HG02981 (cell line): Measurements from ENCODE around the gene ZMPSTE24.

Source experiments
- ATAC-seq: cut with Tn5 transposase; IDR thresholded peaks from one replicate; pipeline ENCODE4 v1.9.1; 2021; ENCODE audit warnings: mild to moderate bottlenecking, moderate library complexity; ENCODE audit not compliant: unreplicated experiment

Gene ZMPSTE24

DNA sequence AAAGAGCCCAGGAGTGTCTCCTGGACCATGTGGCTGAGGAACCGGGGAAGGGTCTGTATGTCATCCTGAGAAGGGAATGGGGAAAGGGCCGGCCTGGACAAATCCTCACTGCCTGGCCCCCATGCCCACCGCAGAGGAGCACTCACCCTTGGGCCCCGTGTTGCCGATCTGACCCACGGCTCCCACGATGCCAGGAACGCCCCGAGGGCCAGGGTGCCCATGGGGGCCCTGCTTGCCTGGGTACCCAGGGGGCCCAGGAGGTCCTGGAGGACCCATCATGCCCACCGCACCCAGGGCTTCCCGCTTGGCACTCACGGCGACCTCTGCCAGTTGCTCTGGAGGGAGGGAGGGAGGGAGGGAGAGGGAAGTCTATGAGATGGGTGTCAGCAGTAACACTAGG, 44.4 kb downstream of the ZMPSTE24 start:
- no peak for ATAC-seq

DNA sequence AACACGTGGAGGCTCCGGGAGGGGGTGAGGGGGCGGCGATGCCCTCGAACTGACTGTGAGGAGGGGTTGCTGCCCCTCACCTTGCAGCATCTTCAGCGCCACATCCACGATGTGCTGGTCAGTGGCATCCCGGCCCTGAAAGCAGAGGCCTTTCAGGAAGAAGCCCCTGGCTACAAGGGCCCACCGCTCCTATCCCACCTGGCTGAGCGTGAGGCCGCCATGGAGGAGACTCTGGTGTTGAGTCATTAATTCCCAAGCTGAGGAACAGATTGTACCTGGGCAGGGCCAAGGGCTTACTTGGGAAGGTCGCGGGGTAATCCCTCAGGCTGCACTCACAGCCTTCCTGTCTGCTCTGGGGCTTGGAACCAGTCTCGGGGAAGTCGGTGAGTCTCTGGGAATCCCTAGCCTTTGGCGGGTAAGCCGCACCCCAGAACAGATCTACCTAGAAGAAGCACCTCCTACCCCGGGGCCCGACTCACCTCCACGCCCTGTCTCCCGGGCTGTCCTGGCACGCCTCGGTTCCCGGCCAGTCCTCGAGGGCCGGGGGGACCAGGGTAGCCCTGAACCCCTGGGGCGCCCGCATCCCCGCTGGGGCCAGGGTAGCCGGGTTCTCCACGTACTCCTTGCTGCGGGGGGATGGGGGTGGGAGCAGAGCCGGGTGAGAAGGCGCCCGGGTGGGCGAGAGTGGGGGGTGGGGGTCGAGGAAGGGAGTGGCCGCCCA, 45.2 kb downstream of the ZMPSTE24 start:
- no peak for ATAC-seq

DNA sequence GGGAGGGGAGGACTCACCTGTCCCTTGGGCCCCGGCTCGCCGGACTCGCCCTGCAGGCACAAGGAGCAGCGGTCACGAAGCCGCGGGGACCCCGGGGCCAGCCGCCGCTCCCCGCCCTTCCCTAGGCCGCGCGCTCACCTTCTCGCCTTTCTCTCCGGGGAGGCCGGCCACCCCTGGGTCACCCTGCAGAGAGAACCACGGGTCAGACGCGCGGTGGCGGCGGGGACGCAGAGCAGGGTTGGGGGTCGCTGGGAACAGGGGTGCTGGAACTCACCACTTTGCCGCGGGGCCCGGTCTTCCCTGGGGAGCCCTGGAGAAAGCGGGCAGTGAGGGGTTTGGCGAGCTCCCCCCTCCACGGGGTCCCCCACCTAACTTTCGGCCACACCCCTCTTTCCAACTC, 45.8 kb downstream of the ZMPSTE24 start:
- no peak for ATAC-seq

DNA sequence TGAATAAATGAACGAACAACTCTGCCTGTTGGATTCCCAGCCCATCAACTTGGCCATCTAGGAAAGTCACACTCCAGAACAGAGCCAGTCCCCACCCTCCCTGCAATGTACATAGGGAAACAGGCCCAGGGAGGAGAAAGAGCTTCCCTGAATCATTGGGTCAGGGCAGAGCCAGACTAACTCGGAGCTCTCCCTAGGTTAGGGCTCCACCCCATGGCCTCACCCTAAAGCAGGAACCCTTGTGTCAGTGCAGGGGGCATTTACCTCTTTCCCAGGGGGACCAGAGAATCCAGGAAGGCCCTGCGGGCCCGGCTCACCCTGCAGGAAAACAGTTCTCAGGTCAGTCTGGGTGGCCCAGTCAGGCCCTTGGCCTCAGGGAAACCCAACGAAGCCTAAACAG, 47.4 kb downstream of the ZMPSTE24 start:
- ATAC-seq, result no peak

DNA sequence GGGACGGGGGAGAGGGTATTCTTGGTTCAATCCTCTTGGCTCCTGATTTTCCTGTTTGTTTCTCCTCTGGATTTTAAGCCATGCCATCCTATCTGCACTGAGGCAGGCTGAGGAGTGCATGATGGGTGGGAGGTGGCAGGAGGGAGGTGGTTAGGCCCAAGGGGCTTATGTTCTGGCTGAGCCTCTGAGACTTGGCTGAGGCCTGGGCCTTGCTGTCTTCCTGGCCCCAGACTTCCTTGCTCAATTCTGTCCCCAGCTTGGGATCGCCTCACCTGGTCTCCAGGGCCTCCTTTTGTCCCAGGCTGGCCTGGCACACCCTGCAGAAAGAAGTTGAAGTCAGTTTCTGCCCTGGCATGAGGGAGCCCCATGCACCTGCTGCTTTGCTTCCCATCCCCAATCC, 47.8 kb downstream of the ZMPSTE24 start:
- ATAC-seq, result no peak

DNA sequence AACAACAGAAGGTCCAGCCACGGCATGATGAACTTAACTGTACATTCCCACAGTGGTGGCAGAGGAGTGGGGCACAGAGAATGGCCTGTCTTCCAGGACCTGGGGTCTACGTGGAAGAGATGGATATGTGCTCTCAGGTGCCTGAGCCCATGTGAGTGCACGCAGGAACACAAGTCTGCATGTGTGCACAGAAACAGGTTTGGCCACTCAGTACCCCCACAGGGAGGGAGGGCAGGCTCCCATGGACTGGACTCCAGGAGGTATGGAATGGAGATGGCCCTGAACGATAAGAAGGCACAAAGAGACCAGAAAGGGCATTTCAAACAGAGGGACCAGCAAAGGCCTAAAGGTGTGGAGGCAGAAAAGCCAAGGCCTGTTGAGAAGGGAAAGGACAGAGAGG, 48.3 kb downstream of the ZMPSTE24 start:
- ATAC-seq, result no peak

DNA sequence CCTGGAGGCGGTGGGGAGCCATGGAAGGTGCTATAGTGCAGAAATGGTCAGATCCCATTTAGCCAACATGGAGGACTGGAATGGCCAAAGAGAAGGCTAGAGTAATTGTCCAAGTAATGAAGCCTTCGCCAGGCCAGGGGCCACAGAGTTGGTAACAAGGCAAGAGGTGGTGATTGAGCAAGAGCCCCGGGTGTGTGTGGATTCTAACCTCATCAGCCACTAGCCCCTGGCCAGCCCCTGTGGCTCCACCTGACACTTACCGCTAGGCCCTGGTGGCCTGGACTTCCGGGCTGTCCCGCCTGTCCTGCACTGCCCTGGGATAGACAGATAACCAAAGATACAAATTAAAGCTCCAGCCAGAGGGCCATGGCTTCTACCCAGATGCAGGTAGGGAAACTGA, 49.1 kb downstream of the ZMPSTE24 start:
- ATAC-seq, result no peak

DNA sequence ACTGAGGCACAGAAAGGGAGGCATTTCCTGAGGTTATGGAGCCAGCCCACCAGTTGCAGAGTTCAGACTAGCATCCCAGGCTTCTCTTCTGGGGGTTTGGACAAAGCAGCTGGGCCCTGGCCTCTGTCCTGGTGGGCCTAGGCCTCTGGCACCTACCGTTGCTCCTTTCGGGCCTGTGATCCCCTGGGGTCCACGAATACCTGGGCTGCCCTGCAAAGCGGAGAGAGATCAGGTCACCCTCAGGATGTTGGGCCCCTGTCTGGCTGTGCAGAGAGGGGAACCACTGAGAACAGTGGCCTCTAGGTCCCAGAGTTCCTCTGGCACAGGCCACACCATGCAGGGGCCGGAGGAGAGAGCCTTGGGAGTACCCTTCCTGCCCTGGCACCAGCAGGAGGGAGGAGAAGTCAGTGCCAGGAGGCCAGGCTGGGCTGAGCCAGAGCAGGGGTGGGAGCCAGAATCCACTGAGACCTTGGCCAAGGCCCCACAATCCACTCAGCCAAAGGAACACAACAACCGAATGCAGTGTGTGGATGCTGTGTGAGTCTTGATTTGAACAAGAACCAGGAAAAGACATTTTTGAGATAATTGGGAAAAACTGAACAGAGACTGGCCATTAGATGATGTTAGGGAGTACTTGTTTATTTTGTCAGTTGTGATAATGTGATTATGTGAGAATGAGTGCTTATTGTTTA, 50.1 kb downstream of the ZMPSTE24 start:
- no peak for ATAC-seq

DNA sequence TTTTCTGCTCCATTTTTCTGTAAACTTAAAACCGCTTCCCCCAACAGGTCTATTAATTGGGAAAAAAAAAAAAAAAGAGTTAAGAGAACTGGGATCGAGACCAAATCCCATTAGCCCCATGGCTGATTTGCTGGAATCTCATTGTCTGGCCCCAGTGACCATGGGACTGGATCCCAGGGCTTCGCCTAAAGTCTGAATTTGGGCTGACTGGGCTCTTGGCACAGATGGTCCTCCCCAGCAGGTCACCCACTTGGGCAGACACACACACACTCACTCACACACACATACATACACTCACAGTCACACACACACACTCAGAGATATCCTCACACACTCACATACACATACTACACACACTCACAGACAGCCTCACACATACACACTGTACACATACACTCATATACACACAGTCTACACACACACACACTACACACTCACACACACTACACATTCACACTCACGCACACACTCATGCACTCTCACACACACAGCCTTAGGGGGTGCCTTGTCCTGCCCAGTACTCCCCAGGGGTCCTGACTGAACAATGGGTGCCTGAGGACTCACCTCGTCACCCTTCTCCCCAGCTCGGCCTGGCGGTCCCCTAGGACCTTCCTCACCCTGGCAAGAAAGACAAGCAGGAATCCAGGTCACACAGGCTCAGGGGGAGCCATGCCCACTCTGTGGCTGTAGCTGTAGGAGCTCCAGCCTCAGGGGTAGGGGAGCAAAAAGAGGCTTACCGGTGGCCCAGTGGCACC, 51.5 kb downstream of the ZMPSTE24 start:
- no peak for ATAC-seq

DNA sequence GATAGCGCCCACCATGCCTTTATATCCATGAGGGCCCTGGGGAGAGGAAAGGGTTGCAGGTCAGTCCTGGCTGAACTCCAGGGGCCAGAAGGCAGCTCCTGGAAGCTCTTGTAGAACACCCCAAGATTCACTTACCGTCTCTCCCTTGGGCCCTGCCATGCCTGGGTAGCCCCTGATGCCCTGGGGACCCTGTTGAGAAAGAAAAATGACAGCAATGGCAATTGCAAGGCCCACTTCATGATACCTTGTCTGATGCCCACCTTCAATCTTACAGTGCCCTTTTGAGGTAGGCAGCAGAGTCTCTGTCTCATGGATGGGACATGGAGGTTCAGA, 52.1 kb downstream of the ZMPSTE24 start:
- no peak for ATAC-seq

DNA sequence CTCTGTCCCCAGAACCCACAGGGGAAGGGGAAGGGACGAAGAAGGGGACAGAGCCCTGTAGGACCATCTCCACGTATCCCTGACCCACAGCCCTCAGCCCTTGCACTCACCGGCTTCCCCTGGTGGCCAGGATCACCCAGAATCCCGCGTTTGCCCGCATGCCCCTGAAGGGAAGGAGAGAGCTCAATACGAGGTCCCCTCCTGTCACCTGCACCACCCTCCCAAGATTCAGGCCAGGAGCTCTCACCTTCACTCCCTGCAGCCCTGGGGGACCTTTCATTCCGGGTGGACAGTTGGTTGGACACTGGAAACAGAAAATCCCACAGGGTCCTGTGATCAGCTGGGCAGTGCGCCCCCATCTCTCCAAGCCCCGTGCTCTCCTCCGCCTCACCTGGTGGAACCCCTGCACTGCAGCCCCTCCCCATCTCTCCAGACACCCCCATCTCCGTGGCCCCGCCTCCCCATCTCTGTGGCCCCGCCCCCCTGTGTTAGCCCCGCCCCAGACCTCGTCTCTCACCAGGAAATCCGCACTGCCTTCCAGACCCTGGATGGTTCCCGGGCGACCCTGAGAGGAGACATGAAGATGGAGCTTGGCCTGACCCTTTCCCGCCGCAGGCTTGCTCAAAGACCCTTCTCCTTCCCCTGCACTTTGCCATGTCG, 53.1 kb downstream of the ZMPSTE24 start:
- no peak for ATAC-seq

DNA sequence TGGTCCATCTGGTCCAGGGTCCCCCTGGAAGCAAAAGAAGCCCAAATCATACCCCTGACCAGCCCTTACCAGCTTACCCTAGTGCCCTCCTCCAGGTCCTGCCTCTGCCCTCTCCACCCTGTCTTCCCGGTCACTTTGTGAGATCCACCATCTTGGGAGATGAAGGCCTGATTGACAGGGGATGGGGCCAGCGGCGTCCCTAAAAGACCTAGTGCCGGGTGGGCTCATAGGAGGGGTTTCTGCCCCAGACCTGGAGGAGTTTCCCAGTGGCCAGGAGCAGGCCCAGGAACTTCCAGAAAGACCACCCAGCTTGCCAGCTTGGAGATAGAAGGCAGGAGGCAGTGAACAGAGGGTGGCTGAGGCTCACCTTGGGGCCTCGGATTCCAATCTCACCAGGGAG, 53.7 kb downstream of the ZMPSTE24 start:
- ATAC-seq, result no peak

DNA sequence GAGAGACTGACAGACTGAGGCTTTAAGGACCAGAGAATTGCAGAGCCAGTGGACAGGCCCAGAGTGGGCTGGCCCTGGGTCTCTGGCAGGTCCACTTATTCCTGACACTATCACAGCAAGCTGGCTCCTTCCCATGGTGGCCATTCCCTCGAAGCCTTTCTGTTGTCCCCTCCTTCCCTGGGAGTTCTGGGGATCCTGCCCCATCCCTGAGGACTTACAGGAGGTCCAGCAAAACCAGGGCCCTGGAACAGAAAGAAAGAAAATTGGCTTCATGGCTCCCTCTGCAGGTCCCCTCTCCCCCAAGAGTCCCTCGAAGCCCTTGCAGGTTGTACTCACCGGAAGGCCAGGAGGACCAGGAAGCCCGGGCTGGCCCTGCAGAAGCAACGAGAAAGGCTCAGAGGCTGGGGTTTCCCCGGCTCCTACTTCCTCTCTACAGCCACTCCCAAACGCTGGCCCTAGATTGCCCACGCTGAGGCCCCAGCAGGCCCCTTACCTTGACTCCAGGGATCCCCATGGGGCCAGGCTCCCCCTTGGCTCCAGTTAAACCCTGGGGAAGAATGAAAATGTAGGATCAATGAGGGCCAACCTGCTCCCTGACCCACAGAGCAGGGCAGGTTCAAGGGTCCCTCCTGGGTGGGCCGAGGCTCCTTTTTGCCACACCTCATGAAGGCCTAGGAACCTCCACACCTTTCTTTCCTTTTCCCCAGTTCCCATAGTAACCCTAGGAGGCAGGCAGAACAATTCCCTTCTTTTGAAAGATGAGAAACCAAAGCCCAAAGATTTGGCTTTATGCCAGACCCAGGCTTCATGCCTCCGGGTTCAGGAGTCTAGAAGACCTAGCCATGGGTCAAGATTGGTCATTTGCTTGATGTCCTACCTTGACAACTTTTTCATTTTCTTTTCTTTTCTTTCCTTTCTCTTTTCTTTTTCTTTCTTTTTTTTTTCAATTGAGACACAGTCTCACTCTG, 54.5 kb downstream of the ZMPSTE24 start:
- ATAC-seq, result no peak

DNA sequence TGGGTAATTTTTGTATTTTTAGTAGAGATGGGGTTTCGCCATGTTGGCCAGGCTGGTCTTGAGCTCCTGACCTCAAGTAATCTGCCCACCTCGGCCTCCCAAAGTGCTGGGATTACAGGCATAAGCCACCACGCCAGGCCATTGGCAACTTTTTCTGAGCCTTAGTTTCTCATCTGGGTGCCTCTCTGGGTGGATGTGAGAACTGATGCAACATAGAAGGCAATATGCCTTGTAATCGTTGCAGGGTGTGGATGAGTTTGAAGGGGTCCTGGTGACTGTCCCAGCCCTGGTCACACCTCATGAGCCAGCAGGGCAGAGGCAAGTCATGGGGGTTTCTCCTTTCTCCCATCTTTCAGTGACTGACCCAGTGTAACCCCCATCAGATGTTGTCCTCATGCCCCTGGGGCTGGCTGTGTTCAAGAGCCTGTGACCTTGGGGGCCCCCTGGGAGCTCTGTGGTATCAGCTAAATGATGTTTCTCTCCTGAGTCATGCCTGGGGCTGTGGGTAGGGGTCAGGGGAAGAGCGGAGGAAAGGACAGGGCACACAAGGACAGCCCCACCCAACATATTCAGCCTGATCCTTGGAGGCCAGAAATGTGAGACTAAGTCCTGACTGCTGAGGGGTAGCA, 55.4 kb downstream of the ZMPSTE24 start:
- ATAC-seq, result no peak

DNA sequence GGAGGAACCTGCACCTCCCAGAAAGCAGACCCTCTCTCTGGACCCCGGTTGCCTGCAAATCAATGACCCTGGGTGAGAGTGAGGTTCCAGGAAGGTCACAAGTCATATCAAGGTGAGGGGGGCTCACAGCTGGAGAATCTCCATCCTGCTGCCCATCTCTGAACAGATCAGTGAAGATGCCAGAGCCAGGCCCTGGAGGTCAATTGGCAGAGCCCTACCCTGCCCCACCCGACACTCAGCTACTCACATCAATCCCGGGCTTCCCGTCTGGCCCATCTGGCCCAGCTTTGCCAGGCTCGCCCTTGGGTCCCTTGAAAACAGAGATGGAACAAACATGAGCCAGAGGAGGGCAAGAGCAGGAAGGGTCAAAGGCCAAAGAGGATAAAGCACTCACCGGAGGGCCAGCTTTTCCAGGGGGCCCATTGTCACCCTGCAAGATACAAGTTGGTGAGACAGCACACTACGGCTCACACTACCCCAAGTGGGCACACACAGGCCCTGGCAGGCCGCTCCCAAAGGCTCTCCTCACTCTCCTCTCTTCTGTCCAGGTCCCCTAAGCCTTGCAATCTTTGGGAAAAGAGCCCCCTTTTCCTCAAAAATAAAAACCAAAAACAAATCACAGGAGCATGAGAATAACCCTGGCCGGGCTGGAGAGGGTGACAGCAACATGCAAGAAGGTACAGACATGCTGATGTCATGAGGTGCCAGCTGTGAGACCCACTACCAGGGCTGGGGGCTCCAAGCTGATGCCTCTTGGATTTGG, 56.1 kb downstream of the ZMPSTE24 start:
- ATAC-seq, result no peak

DNA sequence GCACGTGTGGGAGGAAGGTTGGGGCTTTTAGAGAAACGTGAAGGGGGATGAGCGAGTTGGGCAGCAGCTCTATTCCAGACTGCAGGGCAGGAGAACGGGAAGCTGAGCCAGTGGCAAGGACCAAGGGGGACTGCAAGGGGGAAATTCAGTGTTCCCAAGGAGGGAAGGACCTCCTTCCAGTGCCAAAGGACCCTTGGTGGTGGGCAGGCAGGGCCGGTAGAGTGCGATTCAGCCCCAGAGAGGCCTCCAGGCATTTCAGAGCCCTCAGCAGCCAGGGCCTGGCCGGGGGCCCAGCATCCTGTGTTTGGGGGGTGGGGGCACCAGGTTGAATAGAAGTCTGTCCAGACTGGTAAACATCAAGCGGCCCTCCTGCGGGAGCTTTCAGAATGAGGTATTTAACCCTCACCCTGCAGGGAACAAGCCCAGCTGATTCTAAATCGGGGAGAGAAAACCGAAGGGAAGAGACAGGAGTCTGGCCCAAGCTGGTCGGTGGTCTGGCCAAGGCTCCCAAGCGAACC, 56.7 kb downstream of the ZMPSTE24 start:
- no peak for ATAC-seq

DNA sequence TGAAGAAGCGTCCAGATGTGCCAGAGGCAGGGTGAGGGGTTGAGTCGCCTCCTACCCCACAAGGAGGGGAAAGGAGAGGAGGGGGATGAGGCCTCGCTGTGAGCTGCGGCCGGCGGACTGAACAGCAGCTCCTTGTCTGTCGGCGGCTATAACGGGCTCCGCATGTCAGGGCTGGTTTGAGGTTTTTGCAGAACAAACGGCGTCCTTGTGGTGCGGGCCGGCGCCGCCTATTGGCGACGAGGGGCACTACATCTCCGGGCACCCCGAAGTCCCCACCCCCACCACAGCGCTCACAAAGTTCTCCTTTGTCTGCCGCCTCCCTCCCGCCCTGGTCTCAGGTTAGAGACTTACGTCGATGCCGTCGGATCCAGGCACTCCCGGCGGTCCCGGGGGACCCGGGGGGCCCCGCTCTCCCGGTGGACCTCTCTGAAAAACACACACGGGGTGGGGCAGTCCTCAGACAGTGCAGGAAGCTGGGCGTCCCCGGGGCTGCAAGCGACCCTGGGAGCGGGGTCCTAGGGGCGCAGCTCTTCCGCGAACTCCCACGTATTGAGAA, 57.3 kb downstream of the ZMPSTE24 start:
- ATAC-seq, result peak; percentile 40

DNA sequence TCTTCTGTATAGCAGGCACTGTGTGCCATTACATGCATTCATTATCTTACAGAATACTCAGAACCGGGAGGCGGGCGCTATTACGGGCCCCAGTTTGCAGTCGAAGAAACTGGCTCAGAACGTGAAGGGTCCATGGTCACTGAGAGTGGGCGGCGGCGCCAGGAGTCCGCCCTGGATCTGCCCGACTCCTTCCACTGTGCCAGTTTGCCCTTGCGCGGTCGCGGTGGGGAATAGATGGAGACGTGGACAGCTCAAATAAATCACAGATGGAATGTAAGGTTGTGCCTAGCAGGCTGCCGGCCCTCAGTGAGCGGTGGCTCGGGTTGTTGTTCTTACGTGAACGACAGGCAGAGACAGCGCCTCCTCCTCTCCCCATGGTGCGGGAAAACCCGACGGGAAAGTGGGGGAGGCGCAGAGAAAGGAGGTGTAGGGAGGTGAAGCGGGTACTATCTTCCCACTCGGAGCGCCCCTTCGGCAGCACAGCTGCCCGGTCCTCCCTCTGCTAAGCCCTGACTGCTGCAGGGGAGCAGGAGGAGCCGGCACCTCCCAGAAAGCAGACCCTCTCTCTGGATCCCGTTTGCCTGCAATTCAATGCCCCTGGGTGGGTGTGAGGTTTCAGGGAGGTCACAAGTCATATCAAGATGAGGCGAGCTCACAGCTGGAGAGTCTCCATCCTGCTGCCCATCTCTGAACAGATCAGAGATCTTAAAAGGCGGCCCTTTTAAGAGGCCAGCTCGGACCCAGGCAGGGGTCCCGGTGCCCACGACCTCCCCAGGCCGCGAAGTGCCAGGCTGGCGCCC, 58.0 kb downstream of the ZMPSTE24 start:
- no peak for ATAC-seq
